H9 (cell line): ENCODE results near the gene PLLP. TPM values are rescaled to one million over a fixed set of nuclear protein-coding genes. Genes with fewer than 3 reads are reported as not detected.

ENCODE experiments used
- DNase-seq: peaks from one replicate; pipeline ENCODE4 v3.0.0-alpha.2; 2017
- H2AFZ ChIP-seq: one replicate; pipeline ENCODE4 v1.6.1; 2013; ENCODE audit warnings: mild to moderate bottlenecking, low read length, control low read depth, moderate library complexity
- H2AK5ac ChIP-seq: 2 replicates; pipeline ENCODE4 v1.6.1; 2013; ENCODE audit warnings: low read length, control low read depth, mixed read lengths; ENCODE audit not compliant: insufficient read length
- H2BK120ac ChIP-seq: one replicate; pipeline ENCODE4 v1.6.1; 2013; ENCODE audit warnings: low read depth, mild to moderate bottlenecking, low read length, control low read depth, inconsistent platforms; ENCODE audit not compliant: poor library complexity, severe bottlenecking
- H2BK12ac ChIP-seq: 2 replicates; pipeline ENCODE4 v1.6.1; 2013; ENCODE audit warnings: low read length, control low read depth, mixed read lengths, low read depth; ENCODE audit not compliant: insufficient read length
- H2BK15ac ChIP-seq: 2 replicates; pipeline ENCODE4 v1.6.1; 2013; ENCODE audit warnings: low read depth, low read length, control low read depth
- H2BK20ac ChIP-seq: one replicate; pipeline ENCODE4 v1.6.1; 2013; ENCODE audit warnings: low read depth, mild to moderate bottlenecking, low read length, control low read depth, inconsistent platforms; ENCODE audit not compliant: poor library complexity, severe bottlenecking
- H2BK5ac ChIP-seq: 2 replicates; pipeline ENCODE4 v1.6.1; 2013; ENCODE audit warnings: low read length, control low read depth, mixed read lengths; ENCODE audit not compliant: insufficient read length
- H3K14ac ChIP-seq: 2 replicates; pipeline ENCODE4 v1.6.1; 2013; ENCODE audit warnings: low read length, control low read depth; ENCODE audit not compliant: insufficient read depth
- H3K18ac ChIP-seq: 2 replicates; pipeline ENCODE4 v1.6.1; 2013; ENCODE audit warnings: low read depth, mild to moderate bottlenecking, mixed read lengths, low read length, control low read depth; ENCODE audit not compliant: insufficient read length
- H3K23ac ChIP-seq: 2 replicates; pipeline ENCODE4 v1.6.1; 2013; ENCODE audit warnings: low read length, control low read depth, mixed read lengths, low read depth; ENCODE audit not compliant: insufficient read length
- H3K23me2 ChIP-seq: 2 replicates; pipeline ENCODE4 v1.6.1; 2013; ENCODE audit warnings: low read depth, mild to moderate bottlenecking, mixed read lengths, low read length, control low read depth; ENCODE audit not compliant: insufficient read length, poor library complexity, severe bottlenecking
- H3K27ac ChIP-seq: 2 replicates; pipeline ENCODE4 v1.5.1; 2013; ENCODE audit warnings: low read length, control low read depth, mixed read lengths, low read depth; ENCODE audit not compliant: insufficient read length
- H3K27me3 ChIP-seq: 2 replicates; pipeline ENCODE4 v1.6.1; 2013; ENCODE audit warnings: low read length, control low read depth, inconsistent platforms; ENCODE audit not compliant: insufficient read depth
- H3K4ac ChIP-seq: 2 replicates; pipeline ENCODE4 v1.6.1; 2013; ENCODE audit warnings: low read depth, mild to moderate bottlenecking, control low read depth, inconsistent platforms, low read length, moderate library complexity
- H3K4me1 ChIP-seq: 2 replicates; pipeline ENCODE4 v1.6.1; 2013; ENCODE audit warnings: low read length, control low read depth, inconsistent platforms; ENCODE audit not compliant: insufficient read depth
- H3K4me2 ChIP-seq: 2 replicates; pipeline ENCODE4 v1.6.1; 2013; ENCODE audit warnings: low read length, control low read depth, mixed read lengths; ENCODE audit not compliant: insufficient read length, insufficient read depth
- H3K56ac ChIP-seq: 2 replicates; pipeline ENCODE4 v1.6.1; 2013; ENCODE audit warnings: low read depth, mild to moderate bottlenecking, mixed read lengths, low read length, control low read depth; ENCODE audit not compliant: insufficient read length
- H3K79me1 ChIP-seq: 2 replicates; pipeline ENCODE4 v1.6.1; 2013; ENCODE audit warnings: low read depth, mild to moderate bottlenecking, moderate library complexity, low read length, control low read depth, inconsistent platforms; ENCODE audit not compliant: insufficient read depth, poor library complexity, severe bottlenecking
- H3K79me2 ChIP-seq: 2 replicates; pipeline ENCODE4 v1.6.1; 2013; ENCODE audit warnings: low read length, control low read depth, inconsistent platforms; ENCODE audit not compliant: insufficient read depth
- H3K9ac ChIP-seq: 2 replicates; pipeline ENCODE4 v1.6.1; 2013; ENCODE audit warnings: low read length, control low read depth, mixed read lengths; ENCODE audit not compliant: insufficient read length; ENCODE audit errors: extremely low read depth
- H3K9me3 ChIP-seq: one replicate; pipeline ENCODE4 v1.6.1; 2013; ENCODE audit warnings: low read depth, low read length, inconsistent platforms; ENCODE audit not compliant: control insufficient read depth
- H3T11ph ChIP-seq: one replicate; pipeline ENCODE4 v1.6.1; 2013; ENCODE audit warnings: mild to moderate bottlenecking, low read length, control low read depth, inconsistent platforms
- H4K20me1 ChIP-seq: one replicate; pipeline ENCODE4 v1.6.1; 2013; ENCODE audit not compliant: control insufficient read depth, insufficient read length, insufficient read depth
- H4K5ac ChIP-seq: 2 replicates; pipeline ENCODE4 v1.6.1; 2013; ENCODE audit warnings: low read depth, mild to moderate bottlenecking, mixed read lengths, low read length, control low read depth; ENCODE audit not compliant: insufficient read length
- H4K8ac ChIP-seq: replicated peaks from 2 replicates; pipeline ENCODE4 v1.6.1; 2013; ENCODE audit warnings: low read length, control low read depth, mixed read lengths, low read depth; ENCODE audit not compliant: insufficient read length
- H4K91ac ChIP-seq: 2 replicates; pipeline ENCODE4 v1.6.1; 2013; ENCODE audit warnings: low read depth, mild to moderate bottlenecking, moderate library complexity, mixed read lengths, low read length, control low read depth; ENCODE audit not compliant: insufficient read length
- H3K27ac Mint-ChIP-seq, 3 experiments: 2 replicates in 2 of 3; 3 replicates in 1 of 3; pipeline ENCODE4 v1.8.0; 2020 to 2021; ENCODE audit warnings: mixed read lengths in 3 of 3, mild to moderate bottlenecking in 1 of 3, moderate library complexity in 1 of 3
- H3K27me3 Mint-ChIP-seq: 2 replicates; pipeline ENCODE4 v1.8.0; 2021; ENCODE audit warnings: low read depth, mild to moderate bottlenecking, moderate library complexity, mixed read lengths
- H3K36me3 Mint-ChIP-seq, 3 experiments: 2 replicates in 2 of 3; 3 replicates in 1 of 3; pipeline ENCODE4 v1.8.0; 2020 to 2021; ENCODE audit warnings: low read depth in 3 of 3, mixed read lengths in 3 of 3; ENCODE audit not compliant: insufficient read depth in 1 of 3
- H3K4me1 Mint-ChIP-seq, 2 experiments: 2 replicates each; pipeline ENCODE4 v1.8.0; 2020; ENCODE audit warnings: mixed read lengths in 2 of 2
- H3K4me3 Mint-ChIP-seq, 2 experiments: 2 replicates in 1 of 2; 3 replicates in 1 of 2; pipeline ENCODE4 v1.8.0; 2020 to 2021; ENCODE audit warnings: mild to moderate bottlenecking in 2 of 2, mixed read lengths in 2 of 2, moderate library complexity in 1 of 2
- H3K9me3 Mint-ChIP-seq, 2 experiments: 2 replicates in 1 of 2; 3 replicates in 1 of 2; pipeline ENCODE4 v1.8.0; 2020; ENCODE audit warnings: mild to moderate bottlenecking in 2 of 2, mixed read lengths in 2 of 2, moderate library complexity in 1 of 2
- WGBS: extraction: QIAGEN DNeasy Blood & Tissue Kit; methylation state at CpG from one replicate; pipeline ENCODE4 v1.1.7; 2013; ENCODE audit warnings: missing lambda C conversion rate, low lambda C conversion rate, mixed read lengths; ENCODE audit not compliant: insufficient read length; ENCODE audit errors: extremely low coverage; 5-methylcytosine and 5-hydroxymethylcytosine counted together
- total RNA-seq: library from RNA; stranded (reverse); gene quantifications from 2 replicates; pipeline ENCODE4 v1.2.1, GENCODE V29; 2021
- TF ChIP-seq, protein P1 (sequence below): fragments of 200-600 bp; sonication (generic); conservative IDR thresholded peaks from 3 replicates; pipeline ENCODE4 v1.8.0; 2021; ENCODE audit warnings: antibody characterized with exemption, mild to moderate bottlenecking

PLLP gene
- total RNA-seq, 1 experiment from 2014 or later, result 1.8 TPM

DNA sequence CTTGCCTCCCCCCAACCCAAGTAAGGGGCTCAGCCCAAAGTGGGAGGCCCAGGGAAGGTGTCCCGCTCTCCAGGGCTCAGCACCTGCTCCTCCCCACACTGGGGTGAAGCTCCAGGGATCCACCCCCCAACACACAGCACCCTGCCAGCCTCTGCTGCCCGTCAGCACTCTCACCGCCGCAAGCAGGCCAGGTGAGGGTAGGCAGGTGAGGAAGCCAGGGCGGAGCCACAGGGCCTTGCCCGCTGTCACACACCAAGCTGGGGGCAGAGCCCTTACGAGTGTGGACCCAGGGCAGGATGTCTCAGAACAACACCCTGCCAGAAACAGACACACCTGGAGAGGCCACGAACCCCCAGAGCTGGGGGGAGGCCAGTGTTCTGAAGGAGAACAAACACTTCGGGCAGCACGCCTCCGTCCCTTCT is 19.5 kb downstream of the PLLP start:
- H4K8ac ChIP-seq, result no peak overlapping the region
- no peak overlapping the region for H2BK120ac ChIP-seq
- no peak overlapping the region for H4K91ac ChIP-seq
- H3K23ac ChIP-seq, result no peak overlapping the region
- no peak overlapping the region for H2BK20ac ChIP-seq
- H3K4ac ChIP-seq, result no peak overlapping the region
- no peak overlapping the region for H3K18ac ChIP-seq
- H3K9ac ChIP-seq, result no peak overlapping the region
- DNase-seq, result no peak
- Mint-ChIP-seq H3K36me3 (no peaks in the 10 kb centered on the region), H3K27ac (no peak overlapping the region), H3K27me3 (no peaks in the 10 kb centered on the region), H3K9me3 (no peaks in the 10 kb centered on the region; a peak in 1 of 5 replicates), H3K4me1 (peaks cover 21 to 28% of the 10 kb centered on the region in 2 experiments), H3K4me3 (no peak overlapping the region)
- no peak overlapping the region; the same call in 1 of the 2 replicates for H3K14ac ChIP-seq
- TF ChIP-seq, protein P1, sequence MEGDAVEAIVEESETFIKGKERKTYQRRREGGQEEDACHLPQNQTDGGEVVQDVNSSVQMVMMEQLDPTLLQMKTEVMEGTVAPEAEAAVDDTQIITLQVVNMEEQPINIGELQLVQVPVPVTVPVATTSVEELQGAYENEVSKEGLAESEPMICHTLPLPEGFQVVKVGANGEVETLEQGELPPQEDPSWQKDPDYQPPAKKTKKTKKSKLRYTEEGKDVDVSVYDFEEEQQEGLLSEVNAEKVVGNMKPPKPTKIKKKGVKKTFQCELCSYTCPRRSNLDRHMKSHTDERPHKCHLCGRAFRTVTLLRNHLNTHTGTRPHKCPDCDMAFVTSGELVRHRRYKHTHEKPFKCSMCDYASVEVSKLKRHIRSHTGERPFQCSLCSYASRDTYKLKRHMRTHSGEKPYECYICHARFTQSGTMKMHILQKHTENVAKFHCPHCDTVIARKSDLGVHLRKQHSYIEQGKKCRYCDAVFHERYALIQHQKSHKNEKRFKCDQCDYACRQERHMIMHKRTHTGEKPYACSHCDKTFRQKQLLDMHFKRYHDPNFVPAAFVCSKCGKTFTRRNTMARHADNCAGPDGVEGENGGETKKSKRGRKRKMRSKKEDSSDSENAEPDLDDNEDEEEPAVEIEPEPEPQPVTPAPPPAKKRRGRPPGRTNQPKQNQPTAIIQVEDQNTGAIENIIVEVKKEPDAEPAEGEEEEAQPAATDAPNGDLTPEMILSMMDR, result no peak
- H3K9me3 ChIP-seq, result no peaks in the 10 kb centered on the region
- no peak overlapping the region for H2AK5ac ChIP-seq
- H2BK15ac ChIP-seq, result no peak overlapping the region
- no peak overlapping the region for H3K4me2 ChIP-seq
- no peaks in the 10 kb centered on the region for H3K27me3 ChIP-seq
- peaks cover 2% of the 10 kb centered on the region for H3K4me1 ChIP-seq
- no peak overlapping the region for H2AFZ ChIP-seq
- H3K23me2 ChIP-seq, result no peaks in the 10 kb centered on the region
- no peak overlapping the region for H3K56ac ChIP-seq
- WGBS, result no CpG with 5 or more reads among the region's 11 CpGs
- H2BK12ac ChIP-seq, result no peak overlapping the region
- no peak overlapping the region for H2BK5ac ChIP-seq
- no peaks in the 10 kb centered on the region for H3K79me1 ChIP-seq
- H3T11ph ChIP-seq, result no peak overlapping the region
- no peaks in the 10 kb centered on the region for H4K20me1 ChIP-seq
- no peaks in the 10 kb centered on the region for H3K79me2 ChIP-seq
- no peak overlapping the region for H4K5ac ChIP-seq
- H3K27ac ChIP-seq, result no peak overlapping the region
